RWPE2 (cell line): ENCODE results near the gene DDX51.
A peak's percentile ranks its signal among the peaks of the same experiment; 100 is the strongest.

ENCODE experiments used
- ATAC-seq: fragments of 200-7000 bp; cut with Tn5 transposase; 3 replicates; pipeline ENCODE4 v1.9.1; 2021; ENCODE audit warnings: low read depth
- DNase-seq: peaks from one replicate; pipeline ENCODE4 v3.0.0-alpha.2; 2020; ENCODE audit warnings: low spot score
- H3K27ac ChIP-seq: fragments of 450-650 bp; 2 replicates; pipeline ENCODE4 v1.5.1; 2017; ENCODE audit warnings: mild to moderate bottlenecking; ENCODE audit not compliant: poor library complexity, severe bottlenecking
- H3K27me3 ChIP-seq: fragments of 250-450 bp; sonication (Bioruptor Pico); 2 replicates; pipeline ENCODE4 v1.5.1; 2021; ENCODE audit warnings: mild to moderate bottlenecking, moderate library complexity; ENCODE audit not compliant: insufficient read depth, poor library complexity, severe bottlenecking
- H3K36me3 ChIP-seq: fragments of 250-450 bp; sonication (Bioruptor Pico); 2 replicates; pipeline ENCODE4 v1.5.1; 2020; ENCODE audit warnings: low read depth, mild to moderate bottlenecking, moderate library complexity
- H3K4me1 ChIP-seq: fragments of 250-450 bp; sonication (Bioruptor Pico); 2 replicates; pipeline ENCODE4 v1.5.1; 2021; ENCODE audit warnings: mild to moderate bottlenecking, moderate library complexity; ENCODE audit not compliant: insufficient read depth, poor library complexity, severe bottlenecking
- H3K4me3 ChIP-seq: fragments of 250-450 bp; sonication (Bioruptor Pico); 2 replicates; pipeline ENCODE4 v1.5.1; 2021; ENCODE audit warnings: mild to moderate bottlenecking, moderate library complexity; ENCODE audit not compliant: severe bottlenecking
- H3K9me3 ChIP-seq: fragments of 250-450 bp; sonication (Bioruptor Pico); 2 replicates; pipeline ENCODE4 v1.5.1; 2021; ENCODE audit warnings: mild to moderate bottlenecking, moderate library complexity; ENCODE audit not compliant: severe bottlenecking
- TF ChIP-seq, protein P1 (sequence below): fragments of 450-650 bp; IDR thresholded peaks from one replicate; pipeline ENCODE4 v1.5.1; 2017; ENCODE audit warnings: mild to moderate bottlenecking, moderate library complexity; ENCODE audit not compliant: poor library complexity, severe bottlenecking

Gene DDX51

GRCh38 chr12:132189378-132190011, 45.4 kb upstream of the DDX51 start:
- peaks cover 5% of the 10 kb centered on the region for H3K9me3 ChIP-seq
- DNase-seq (peak; percentile 88), ATAC-seq (peak; percentile 90)
- peaks cover 11% of the 10 kb centered on the region for H3K27me3 ChIP-seq
- H3K4me3 ChIP-seq = peak overlapping the region; percentile 32
- H3K4me1 ChIP-seq = no peaks in the 10 kb centered on the region
- H3K36me3 ChIP-seq = no peaks in the 10 kb centered on the region
- TF ChIP-seq, protein P1, sequence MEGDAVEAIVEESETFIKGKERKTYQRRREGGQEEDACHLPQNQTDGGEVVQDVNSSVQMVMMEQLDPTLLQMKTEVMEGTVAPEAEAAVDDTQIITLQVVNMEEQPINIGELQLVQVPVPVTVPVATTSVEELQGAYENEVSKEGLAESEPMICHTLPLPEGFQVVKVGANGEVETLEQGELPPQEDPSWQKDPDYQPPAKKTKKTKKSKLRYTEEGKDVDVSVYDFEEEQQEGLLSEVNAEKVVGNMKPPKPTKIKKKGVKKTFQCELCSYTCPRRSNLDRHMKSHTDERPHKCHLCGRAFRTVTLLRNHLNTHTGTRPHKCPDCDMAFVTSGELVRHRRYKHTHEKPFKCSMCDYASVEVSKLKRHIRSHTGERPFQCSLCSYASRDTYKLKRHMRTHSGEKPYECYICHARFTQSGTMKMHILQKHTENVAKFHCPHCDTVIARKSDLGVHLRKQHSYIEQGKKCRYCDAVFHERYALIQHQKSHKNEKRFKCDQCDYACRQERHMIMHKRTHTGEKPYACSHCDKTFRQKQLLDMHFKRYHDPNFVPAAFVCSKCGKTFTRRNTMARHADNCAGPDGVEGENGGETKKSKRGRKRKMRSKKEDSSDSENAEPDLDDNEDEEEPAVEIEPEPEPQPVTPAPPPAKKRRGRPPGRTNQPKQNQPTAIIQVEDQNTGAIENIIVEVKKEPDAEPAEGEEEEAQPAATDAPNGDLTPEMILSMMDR = no peak
- no peak overlapping the region for H3K27ac ChIP-seq

DNA sequence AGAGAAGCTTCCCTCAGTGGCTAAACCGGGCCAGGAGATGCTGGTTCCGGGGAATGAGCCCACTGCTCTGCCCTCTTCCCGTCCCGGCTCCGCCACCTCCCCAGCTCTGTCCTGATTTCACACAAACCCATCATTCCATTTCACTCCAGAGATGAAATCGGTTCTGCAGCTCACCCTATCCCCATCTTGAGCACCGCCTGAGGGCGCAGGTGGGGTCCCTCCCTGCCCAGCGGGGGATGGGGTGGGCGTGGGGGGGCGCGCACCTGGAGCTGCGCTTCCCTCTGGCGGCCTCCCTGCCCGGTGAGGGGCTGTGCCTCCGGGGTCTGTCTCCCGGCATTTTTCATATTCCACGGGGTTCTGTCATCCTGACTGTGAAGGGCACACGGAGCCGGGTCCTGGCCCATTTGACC, 44.8 kb upstream of the DDX51 start:
- no peak for ATAC-seq
- Histone ChIP-seq H3K4me3 (peak overlapping the region; percentile 32), H3K27ac (no peak overlapping the region), H3K36me3 (no peaks in the 10 kb centered on the region), H3K4me1 (no peaks in the 10 kb centered on the region), H3K27me3 (peaks cover 17% of the 10 kb centered on the region), H3K9me3 (peaks cover 3% of the 10 kb centered on the region)
- TF ChIP-seq, protein P1 = no peak
- DNase-seq = no peak

DNA sequence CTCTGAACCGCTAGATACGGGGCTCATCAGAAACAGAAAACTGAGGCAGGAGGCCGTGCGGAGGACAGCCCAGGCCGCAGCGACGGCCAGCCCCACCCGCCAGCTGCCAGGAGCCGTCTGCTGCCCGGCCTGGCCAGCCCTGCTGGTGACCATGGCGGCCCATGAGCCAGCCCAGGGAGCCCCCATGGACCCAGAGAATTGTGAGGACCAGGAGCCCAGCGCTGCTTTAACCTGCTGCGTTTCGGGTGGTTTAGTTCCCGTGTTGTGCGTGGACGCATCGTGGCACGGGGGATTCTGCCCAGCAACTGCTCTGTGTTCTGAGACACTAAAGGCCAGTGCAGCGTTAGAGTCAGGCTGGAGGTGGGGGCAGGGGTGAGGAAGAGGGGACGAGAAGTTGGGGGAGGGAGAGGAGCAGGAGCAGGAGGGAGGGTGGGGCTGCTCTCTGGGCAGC, 44.4 kb upstream of the DDX51 start:
- H3K4me1 ChIP-seq = no peaks in the 10 kb centered on the region

DNA sequence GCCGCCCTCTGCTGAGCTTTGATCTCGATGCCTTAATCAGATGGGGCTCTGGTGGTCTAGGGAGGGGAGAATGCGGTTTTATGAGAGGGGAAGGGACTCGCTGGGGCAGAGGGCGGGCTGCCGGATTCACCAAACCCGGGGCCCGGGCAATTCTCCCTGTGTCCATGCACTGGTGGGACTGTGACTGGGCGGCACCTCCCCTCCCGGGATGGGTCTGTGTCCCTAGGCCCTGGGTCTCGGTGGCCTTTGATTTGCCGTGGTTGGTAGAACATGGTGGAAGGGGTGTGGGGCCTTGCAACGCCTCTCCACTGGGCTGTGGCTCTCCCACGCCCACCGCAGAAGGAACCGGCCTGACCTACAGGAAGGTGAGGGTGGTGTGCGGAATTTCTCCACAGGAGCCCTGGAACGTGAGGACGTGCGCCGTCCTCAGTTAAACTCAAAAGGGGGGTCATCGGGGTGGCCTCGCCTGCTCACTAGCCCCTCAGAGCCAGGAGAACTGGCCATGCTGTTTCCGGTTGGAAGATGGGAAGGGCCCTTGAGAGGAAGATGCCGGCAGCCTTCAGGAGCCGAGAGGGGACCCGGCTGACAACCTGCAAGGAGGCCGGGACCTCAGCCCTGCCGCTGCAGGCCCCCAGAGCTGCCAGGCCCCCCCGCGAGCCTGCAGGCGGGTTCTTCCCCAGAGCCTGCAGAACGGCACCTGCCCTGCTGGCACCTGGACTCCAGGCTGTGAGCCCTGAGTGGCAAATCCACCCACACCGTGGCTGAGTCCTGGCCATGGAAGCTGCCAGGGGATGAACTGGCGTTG, 43.7 kb upstream of the DDX51 start:
- H3K4me3 ChIP-seq = no peak overlapping the region
- no peak for ATAC-seq
- H3K4me1 ChIP-seq = no peaks in the 10 kb centered on the region
- TF ChIP-seq, protein P1 = no peak
- no peak for DNase-seq
- H3K27me3 ChIP-seq = peaks cover 18% of the 10 kb centered on the region
- no peaks in the 10 kb centered on the region for H3K9me3 ChIP-seq
- H3K36me3 ChIP-seq = no peaks in the 10 kb centered on the region
- no peak overlapping the region for H3K27ac ChIP-seq

More for the DNA sequence above, 44.4 kb upstream of the DDX51 start:
- Histone ChIP-seq H3K4me3 (no peak overlapping the region), H3K9me3 (no peaks in the 10 kb centered on the region), H3K27me3 (peaks cover 18% of the 10 kb centered on the region), H3K36me3 (no peaks in the 10 kb centered on the region), H3K27ac (no peak overlapping the region)
- DNase-seq (no peak), ATAC-seq (no peak)
- TF ChIP-seq, protein P1 = no peak
